COLO668 (cell line): ENCODE data around the gene FURIN.
"Not testable (repeated sequence)": the region's sequence is repeated elsewhere in the genome, so short reads cannot be mapped to it uniquely, and the experiment has no call there.

ENCODE experiments used
- DNase-seq: peaks from one replicate; lab custom pipeline; 2025; ENCODE audit not compliant: unreplicated experiment; lab: John Stamatoyannopoulos, UW

Gene FURIN

DNA sequence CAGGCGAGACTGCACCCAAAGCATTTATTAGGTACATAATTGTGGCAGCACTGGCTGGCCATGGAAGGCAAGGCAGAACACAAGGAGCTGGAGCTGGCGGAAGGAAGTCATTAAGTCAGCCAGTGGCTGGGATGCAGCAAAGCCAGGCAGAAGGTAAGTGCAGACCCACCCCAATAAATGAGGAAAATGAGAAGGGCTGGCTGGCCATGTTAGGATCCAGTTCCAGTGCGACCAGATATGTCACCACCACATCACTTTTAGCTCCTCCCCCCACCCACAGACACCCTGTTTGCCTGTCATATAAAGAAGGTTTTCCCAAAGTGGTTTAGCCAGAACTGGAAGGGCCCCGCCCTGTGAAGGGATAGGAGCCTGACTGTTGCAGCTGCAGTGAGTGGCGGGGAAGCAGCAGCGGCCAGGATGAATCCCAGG is at the start of gene FURIN:
Gene FURIN (plus strand): TSS at position 328 of the 429 bp plus-strand sequence. CDS start 7,153 bp downstream, outside the sequence.
- peak; percentile 85 for DNase-seq

DNA sequence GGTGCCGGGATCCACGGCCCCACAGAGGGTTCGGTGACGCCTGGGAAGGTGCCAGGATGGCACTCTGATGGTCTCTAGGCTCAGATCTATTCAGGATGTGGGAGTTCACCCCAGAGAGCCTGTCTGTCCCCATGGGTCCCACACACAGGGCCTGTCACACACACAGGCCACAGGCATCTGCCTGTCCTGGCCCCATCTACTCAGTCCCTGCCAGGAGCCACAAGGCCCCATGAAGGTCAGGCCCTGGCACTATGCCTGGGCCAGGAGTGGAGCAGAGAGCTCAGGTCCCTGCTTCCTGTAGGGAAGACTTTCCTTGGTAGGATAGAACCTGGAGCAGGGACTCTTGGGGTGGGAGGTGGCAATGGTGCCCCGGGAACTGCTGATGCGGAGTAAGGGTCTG is 49.0 kb upstream of the FURIN start:
- no peak for DNase-seq

GRCh38 chr15:90819850-90820249 is 48.5 kb upstream of the FURIN start:
- no peak for DNase-seq

GRCh38 chr15:90820481-90820880 is 47.9 kb upstream of the FURIN start:
- no peak for DNase-seq

DNA sequence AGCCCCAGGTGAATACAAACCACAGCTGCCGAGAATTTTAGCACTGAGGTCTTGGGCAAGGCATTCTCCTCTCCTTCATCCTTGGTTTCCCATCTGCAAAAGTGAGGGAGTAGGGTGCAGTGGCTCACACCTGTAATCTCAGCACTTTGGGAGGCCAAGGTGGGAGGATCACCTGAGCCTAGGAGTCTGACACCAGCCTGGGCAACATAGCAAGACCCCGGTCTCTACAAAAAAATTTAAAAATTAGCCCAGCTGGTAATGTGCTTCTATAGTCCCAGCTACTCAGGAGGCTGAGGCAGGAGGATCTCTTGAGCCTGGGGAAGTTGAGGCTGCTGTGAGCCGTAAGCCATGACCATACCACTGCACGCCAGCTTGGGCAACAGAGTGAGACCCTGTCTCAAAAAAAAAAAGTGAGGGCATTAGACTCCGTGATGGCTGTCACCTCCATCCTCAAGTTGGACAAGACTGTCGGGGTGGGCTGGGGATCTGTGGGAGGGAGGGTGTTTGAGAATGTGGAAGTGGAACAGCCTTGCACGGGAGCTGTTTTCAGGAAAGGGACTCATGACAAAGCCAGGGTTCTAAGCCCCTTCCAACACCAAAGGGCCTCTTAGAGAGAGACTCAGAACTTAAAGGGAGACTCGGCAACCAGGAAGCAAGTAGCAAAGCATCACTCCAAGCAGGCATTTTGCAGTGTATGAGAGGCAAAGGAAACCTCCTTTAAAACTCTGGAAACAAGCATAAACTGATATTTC is 46.0 kb upstream of the FURIN start:
- DNase-seq: no peak

DNA sequence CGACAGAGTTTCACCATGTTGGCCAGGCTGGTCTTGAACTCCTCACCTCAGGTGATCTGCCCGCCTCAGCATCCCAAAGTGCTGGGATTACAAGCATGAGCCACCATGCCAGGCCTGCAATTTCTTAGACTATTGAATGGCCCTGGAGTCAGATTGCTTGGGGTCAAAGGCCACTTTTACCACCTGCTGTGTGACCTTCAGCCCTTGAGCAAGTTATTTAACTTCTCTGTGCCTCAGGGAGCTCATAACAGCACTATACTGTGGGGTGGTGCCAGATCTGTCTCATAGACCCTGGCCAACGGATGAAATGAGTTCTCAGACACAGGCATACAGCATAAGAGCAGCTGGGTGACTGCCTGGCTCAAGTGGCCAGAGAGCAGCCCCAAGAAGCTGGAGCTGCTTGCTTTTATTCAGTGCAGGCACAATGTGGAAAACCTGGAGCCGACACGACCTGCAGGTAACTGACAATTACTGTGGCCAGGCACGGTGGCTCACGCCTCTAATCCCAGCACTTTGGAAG is 44.9 kb upstream of the FURIN start:
- DNase-seq: no peak

- not testable (repeated sequence) for DNase-seq
Measured at GRCh38 chr15:90825115-90825899, 43.1 kb upstream of the FURIN start.

DNA sequence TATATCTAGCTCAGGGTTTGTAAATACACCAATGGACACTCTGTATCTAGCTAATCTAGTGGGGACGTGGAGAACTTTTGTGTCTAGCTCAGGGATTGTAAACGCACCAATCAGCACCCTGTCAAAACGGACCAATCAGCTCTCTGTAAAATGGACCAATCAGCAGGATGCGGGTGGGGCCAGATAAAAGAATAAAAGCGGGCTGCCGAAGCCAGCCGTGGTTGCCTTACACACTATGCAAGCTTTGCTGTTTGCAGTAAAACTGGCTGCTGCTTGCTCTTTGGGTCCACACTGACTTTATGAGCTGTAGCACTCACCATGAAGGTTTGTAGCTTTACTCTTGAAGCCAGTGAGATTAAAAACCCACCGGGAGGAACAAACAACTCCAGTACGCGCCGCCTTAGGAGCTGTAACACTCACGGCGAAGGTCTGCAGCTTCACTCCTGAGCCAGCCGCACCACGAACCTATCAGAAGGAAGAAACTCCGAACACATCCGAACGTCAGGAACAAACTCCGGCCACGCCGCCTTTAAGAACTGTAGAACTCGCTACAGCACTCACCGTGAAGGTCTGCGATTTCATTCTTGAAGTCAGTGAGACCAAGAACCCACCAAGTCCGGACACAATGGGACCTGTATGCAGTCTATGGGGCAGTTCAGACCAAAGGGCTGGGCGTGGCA is 42.0 kb upstream of the FURIN start:
- DNase-seq: not testable (repeated sequence)

GRCh38 chr15:90826886-90827435 is 41.4 kb upstream of the FURIN start:
- DNase-seq: no peak

DNA sequence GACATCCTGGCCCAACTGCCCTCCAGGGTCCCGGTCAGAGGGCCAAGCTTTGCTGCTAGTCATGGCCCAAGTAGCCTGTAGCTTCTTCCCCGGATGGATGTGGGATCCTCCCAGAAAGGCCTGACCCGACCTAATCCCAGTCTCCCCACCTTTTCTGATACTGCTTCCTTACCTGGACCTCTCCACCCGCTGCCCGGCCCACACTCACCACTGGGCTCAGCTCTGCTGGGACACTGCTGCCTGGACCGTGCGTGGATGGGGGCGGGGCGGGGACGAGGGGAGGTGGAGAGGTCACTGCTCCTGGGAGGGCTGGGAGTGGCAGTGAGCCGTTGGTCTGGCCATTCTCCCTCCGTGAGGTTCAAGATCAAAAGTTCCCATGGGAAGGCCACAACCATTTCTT is 40.3 kb upstream of the FURIN start:
- no peak for DNase-seq

DNA sequence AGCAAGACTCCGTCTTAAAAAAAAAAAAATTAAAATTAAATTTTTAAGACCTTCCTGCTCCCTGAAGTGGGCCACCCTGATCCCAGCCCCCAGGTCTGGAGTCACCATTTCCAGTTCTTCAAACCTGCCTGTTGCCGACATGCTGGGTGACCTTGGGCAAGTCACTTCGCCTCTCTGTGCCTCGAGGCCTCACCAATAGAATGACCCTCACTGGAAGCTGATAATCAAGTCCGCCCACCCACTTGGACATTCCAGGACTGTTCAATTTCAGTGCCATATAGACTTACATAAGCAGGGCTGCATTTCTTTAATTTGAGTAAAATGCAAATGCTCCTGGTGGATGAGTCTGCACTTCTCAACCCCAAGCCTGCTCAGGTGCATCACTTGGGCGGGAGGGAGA is 39.3 kb upstream of the FURIN start:
- no peak for DNase-seq

DNA sequence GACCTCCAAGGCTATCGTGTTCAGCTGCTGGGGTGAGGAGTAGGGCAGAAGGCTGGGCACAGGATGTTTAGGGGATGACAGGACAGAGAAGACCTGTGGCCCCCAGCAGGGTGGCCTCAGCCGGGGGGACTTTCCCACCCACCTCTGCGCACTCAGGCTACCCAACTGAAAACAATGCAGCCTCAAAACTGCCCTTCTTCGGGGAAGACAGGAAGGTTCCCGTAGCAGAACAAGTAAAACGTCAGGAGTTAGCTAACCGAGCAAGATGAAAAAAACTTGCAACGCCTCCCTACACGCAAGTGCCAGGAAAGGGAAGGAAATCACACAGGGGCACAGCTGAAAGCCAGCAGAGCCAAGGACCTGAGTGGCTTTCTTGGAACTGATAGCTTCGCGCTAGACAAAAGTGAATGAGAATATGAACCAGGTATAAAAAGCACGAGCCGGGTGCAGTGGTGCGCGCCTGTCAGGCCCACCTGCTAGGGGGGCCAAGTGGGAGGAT is 38.4 kb upstream of the FURIN start:
- DNase-seq: no peak

GRCh38 chr15:90834626-90835025 is 33.8 kb upstream of the FURIN start:
- DNase-seq: no peak

DNA sequence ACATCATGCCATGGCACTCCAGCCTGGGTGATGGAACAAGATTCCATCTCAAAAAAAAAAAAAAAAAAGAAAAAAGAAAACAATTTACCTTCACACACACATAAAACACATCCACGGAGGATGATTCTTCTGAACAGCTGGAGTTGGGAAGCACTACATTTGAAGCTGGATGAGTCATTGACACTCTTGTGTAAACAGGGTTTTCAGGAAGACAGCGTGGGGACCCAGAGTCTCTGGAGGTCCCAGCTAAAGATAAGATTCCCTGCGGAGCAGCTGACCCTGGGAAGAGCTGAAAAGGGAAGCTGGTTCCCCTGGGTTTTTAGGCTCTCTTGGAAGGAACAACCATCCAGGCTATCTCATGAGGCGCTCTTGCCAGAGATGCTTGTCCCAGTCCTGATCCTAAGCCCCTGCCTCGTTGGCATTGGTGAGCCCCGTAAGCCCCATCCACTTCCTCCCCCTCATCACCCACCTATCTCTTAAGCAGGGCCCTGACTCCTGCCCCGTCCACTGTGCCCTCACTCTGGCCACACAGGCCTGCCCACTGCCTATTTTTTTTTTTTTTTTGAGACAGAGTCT is 32.0 kb upstream of the FURIN start:
- peak; percentile 32 for DNase-seq

- DNase-seq: no peak
Measured at GRCh38 chr15:90837094-90837493, 31.3 kb upstream of the FURIN start.

GRCh38 chr15:90838139-90838538 is 30.2 kb upstream of the FURIN start:
- no peak for DNase-seq

DNA sequence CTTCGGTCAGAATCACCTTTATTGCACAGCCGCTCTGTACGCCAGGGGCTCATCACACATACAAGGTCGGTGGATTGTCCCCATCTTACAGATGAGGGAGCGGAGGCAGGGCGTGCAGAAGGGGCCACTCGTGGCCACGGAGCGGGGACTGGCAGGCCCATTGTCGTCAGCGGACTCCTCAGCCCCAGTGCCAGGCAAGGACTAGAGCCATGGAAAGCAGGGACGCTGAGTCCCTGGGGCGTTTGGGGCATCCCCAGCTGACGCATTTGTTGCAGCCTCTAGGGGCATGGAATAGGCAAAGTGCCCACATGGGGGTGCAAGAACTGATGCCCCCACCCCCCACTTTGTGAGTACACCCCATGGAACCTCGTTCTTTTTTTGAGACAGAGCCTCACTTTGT is 29.8 kb upstream of the FURIN start:
- no peak for DNase-seq

DNA sequence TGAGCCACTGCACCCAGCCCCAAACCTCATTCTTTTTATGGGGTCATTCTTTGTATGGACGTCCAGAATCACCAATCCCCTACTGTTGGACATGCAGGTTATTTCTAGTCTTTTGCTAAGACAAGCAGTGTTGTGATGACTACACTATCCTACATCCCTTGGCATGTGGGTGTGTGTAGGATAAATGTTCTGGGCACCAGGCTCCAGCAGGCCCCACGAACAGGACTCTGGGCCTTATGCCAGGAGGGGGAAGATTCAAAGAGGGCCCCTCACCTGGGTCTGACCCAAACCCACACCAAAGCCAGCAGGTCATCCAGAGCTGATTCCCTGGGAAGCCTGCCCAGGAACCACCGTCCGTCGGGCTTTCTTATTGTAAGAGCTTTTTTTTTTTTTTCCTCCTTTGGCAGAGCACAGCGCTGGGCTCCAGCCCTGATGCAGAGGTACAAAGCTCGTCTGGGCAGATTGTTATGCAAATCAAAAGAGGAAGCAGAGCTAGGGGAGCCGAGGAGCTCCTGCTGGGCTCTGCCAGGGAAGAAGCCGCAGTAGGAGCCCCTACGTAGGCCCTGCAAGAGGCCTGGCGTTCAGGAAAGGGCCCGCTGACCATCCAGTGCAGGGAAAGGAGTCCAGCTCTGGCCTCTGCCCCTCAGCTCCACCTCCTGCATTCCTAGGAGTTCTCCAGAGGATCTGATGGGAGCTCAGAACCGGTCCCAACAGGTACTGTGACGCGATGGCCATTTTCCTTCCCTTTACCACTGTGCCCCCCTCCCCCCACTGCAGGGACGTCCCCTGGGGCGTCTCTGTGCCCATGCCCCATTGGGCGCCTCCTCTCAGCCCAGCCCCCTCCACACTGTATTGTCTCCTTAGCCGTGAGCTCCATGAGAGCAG is 29.0 kb upstream of the FURIN start:
- peak; percentile 49 for DNase-seq

DNA sequence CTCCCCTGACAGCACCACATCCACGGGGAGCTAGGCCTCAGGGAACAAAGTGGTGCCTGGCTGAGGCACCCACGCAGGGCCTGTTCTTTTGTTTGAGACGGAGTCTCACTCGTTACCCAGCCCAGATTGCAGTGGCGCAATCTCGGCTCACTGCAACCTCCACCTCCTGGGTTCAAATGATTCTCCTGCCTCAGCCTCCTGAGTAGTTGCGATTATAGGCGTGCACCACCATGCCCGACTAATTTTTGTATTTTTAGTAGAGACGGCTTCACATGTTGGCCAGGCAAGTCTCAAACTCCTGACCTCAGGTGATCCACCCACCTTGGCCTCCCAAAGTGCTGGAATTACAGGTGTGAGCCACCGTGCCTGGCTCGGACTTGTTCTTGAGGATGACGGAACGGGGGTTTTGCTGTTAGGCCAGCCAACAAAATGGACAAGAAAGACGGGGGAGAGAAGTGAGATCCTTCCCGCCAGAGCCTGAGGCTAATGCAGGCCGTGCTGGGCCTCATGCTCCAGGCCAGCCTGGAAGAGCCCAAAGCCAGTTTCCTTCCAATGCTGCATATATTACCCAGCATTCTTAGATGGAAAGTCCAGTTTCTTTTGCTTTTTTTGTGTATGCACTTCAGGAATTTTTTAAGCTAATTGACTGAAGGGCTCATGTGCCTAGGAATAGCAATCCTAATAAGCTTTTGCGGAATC is 28.1 kb upstream of the FURIN start:
- DNase-seq: no peak
